ENCODE results near the gene STARD7. TPM values are rescaled to one million over a fixed set of nuclear protein-coding genes. Genes with fewer than 3 reads are reported as not detected.

STARD7 gene
- total RNA-seq, 1 experiment from 2014 or later: 224 TPM

DNA sequence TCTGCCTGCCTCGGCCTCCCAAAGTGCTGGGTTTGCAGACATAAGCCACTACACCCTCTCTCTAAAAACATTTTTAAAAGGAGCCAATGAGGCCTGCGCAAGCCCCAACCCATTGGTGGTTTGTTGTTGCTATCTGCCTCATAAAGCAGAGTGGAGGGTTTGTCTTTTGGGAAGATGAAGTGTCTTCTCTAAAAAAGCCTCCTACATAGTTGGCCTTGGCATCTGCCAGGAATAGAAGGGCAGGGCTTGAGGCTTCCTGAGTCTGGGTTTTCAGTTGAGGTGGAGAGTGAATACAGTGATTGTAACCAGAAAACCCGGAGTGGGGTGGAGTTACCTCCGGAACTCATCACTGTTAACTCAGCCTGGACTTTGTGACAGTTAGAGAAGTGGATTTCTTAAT is 5.9 kb upstream of the STARD7 start:
- CTCF ChIA-PET: no interaction called here
- H3K36me3 Mint-ChIP-seq (ENCODE audit: insufficient read depth, unreplicated experiment): no peaks in the 10 kb centered on the region

DNA sequence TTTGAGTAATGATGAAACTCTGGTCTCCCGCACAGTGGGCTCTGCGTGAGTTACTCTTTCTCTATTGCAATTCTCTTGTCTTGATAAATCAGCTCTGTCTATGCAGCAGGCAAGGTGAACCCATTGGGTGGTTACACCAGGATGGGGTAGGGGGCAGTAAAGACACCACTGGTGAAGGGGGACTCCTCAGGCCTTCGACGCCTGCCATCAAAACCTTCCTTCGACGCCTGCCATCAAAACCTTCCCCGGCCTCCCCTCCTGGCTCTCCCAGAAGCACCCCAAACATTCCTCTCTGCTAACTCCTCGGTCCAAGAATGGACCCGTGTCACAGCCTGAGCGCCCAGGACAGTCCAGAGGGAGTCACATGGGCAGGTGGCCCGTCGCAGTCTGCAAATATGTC is 4.8 kb upstream of the STARD7 start:
- Mint-ChIP-seq H3K27ac (ENCODE audit: unreplicated experiment) (no peak overlapping the region), H3K4me3 (ENCODE audit: unreplicated experiment) (no peak overlapping the region), H3K9me3 (ENCODE audit: unreplicated experiment) (no peaks in the 10 kb centered on the region), H3K4me1 (ENCODE audit: low read depth, unreplicated experiment) (peaks cover 12% of the 10 kb centered on the region), H3K36me3 (ENCODE audit: insufficient read depth, unreplicated experiment) (peaks cover 6% of the 10 kb centered on the region), H3K27me3 (ENCODE audit: insufficient read depth, unreplicated experiment) (no peaks in the 10 kb centered on the region)
- DNase-seq: no peak
- TF ChIP-seq, protein P1, sequence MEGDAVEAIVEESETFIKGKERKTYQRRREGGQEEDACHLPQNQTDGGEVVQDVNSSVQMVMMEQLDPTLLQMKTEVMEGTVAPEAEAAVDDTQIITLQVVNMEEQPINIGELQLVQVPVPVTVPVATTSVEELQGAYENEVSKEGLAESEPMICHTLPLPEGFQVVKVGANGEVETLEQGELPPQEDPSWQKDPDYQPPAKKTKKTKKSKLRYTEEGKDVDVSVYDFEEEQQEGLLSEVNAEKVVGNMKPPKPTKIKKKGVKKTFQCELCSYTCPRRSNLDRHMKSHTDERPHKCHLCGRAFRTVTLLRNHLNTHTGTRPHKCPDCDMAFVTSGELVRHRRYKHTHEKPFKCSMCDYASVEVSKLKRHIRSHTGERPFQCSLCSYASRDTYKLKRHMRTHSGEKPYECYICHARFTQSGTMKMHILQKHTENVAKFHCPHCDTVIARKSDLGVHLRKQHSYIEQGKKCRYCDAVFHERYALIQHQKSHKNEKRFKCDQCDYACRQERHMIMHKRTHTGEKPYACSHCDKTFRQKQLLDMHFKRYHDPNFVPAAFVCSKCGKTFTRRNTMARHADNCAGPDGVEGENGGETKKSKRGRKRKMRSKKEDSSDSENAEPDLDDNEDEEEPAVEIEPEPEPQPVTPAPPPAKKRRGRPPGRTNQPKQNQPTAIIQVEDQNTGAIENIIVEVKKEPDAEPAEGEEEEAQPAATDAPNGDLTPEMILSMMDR (IDR thresholded peaks at IDR 0.05; ENCODE audit: insufficient read depth in 1 of 2, low read depth in 1 of 2, low read length in 1 of 2, severe bottlenecking in 1 of 2, unreplicated experiment in 1 of 2): no peak
- H3K36me3 ChIP-seq (ENCODE audit: control insufficient read depth, insufficient read depth, low read length): peaks cover 2% of the 10 kb centered on the region; the same call in 1 of the 2 replicates
- CTCF ChIA-PET: interaction anchor here (0.7 kb wide), 1 partner anchor 54 kb away, joined by 3 read pairs; no protein-coding TSS in a partner anchor
- intact Hi-C loops (cut with micrococcal nuclease; ENCODE audit: unreplicated experiment): no loop called here
- no peaks in the 10 kb centered on the region for H3K27me3 ChIP-seq (replicated peaks; ENCODE audit: control insufficient read depth, insufficient read depth, low read length)
- no peaks in the 10 kb centered on the region for H3K9me3 ChIP-seq
- POLR2A ChIA-PET: no interaction called here
- BruUV-seq (replicated peaks): no TSS peak
- H3K4me3 ChIP-seq (ENCODE audit: low read depth, low read length): no peak overlapping the region
- H3K4me1 ChIP-seq: peaks cover 14% of the 10 kb centered on the region

More for the DNA sequence above, 5.9 kb upstream of the STARD7 start:
- Histone ChIP-seq H3K27me3 (replicated peaks; ENCODE audit: control insufficient read depth, insufficient read depth, low read length) (no peaks in the 10 kb centered on the region), H3K9me3 (no peaks in the 10 kb centered on the region), H3K4me3 (ENCODE audit: low read depth, low read length) (no peak overlapping the region), H3K4me1 (peaks cover 9% of the 10 kb centered on the region), H3K36me3 (ENCODE audit: control insufficient read depth, insufficient read depth, low read length) (peaks cover 2% of the 10 kb centered on the region; the same call in 1 of the 2 replicates)
- intact Hi-C loops (cut with micrococcal nuclease; ENCODE audit: unreplicated experiment): no loop called here
- Mint-ChIP-seq H3K27me3 (ENCODE audit: insufficient read depth, unreplicated experiment) (no peaks in the 10 kb centered on the region), H3K9me3 (ENCODE audit: unreplicated experiment) (no peaks in the 10 kb centered on the region), H3K4me3 (ENCODE audit: unreplicated experiment) (no peak overlapping the region), H3K27ac (ENCODE audit: unreplicated experiment) (no peak overlapping the region), H3K4me1 (ENCODE audit: low read depth, unreplicated experiment) (peaks cover 10% of the 10 kb centered on the region)
- POLR2A ChIA-PET: no interaction called here
- TF ChIP-seq, protein P1 (IDR thresholded peaks at IDR 0.05; ENCODE audit: insufficient read depth in 1 of 2, low read depth in 1 of 2, low read length in 1 of 2, severe bottlenecking in 1 of 2, unreplicated experiment in 1 of 2): no peak
- no TSS peak for BruUV-seq (replicated peaks)
- DNase-seq: no peak

DNA sequence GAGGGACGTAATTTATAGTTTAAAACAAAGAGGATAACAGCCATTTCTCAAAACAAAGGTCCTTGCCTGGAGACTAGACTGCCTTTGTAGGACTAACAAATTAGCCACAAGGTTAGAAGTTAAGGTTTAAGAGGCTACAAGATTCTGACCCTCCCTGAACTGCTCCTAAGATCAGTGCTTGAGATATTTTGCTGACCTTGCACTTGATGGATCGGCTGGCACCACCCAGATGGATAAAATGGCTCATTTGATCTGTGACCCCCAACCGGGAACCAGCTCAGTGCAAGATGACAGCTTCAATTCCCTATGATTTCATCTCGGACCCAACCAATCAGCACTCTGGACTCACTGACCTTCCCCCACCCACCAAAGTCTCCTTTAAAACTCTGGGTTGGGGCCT is 3.7 kb upstream of the STARD7 start:
- Mint-ChIP-seq H3K9me3 (ENCODE audit: unreplicated experiment) (no peaks in the 10 kb centered on the region), H3K4me1 (ENCODE audit: low read depth, unreplicated experiment) (peaks cover 12% of the 10 kb centered on the region), H3K27me3 (ENCODE audit: insufficient read depth, unreplicated experiment) (no peaks in the 10 kb centered on the region), H3K4me3 (ENCODE audit: unreplicated experiment) (no peak overlapping the region), H3K36me3 (ENCODE audit: insufficient read depth, unreplicated experiment) (peaks cover 17% of the 10 kb centered on the region), H3K27ac (ENCODE audit: unreplicated experiment) (no peak overlapping the region)
- H3K9me3 ChIP-seq: no peaks in the 10 kb centered on the region
- H3K4me3 ChIP-seq (ENCODE audit: low read depth, low read length): no peak overlapping the region
- TF ChIP-seq, protein P1 (IDR thresholded peaks at IDR 0.05; ENCODE audit: insufficient read depth in 1 of 2, low read depth in 1 of 2, low read length in 1 of 2, severe bottlenecking in 1 of 2, unreplicated experiment in 1 of 2): no peak
- H3K36me3 ChIP-seq (ENCODE audit: control insufficient read depth, insufficient read depth, low read length): peaks cover 2% of the 10 kb centered on the region; the same call in 1 of the 2 replicates
- peaks cover 14% of the 10 kb centered on the region for H3K4me1 ChIP-seq
- no peaks in the 10 kb centered on the region for H3K27me3 ChIP-seq (replicated peaks; ENCODE audit: control insufficient read depth, insufficient read depth, low read length)
- POLR2A ChIA-PET: no interaction called here
- no peak for DNase-seq
- no TSS peak for BruUV-seq (replicated peaks)
- intact Hi-C loops (cut with micrococcal nuclease; ENCODE audit: unreplicated experiment): no loop called here
- CTCF ChIA-PET: no interaction called here
